ENCODE data around the gene HACD1. TPM values are rescaled to one million over a fixed set of nuclear protein-coding genes. Genes with fewer than 3 reads are reported as not detected.
A peak's percentile ranks its signal among the peaks of the same experiment; 100 is the strongest.

HACD1 gene, protein sequence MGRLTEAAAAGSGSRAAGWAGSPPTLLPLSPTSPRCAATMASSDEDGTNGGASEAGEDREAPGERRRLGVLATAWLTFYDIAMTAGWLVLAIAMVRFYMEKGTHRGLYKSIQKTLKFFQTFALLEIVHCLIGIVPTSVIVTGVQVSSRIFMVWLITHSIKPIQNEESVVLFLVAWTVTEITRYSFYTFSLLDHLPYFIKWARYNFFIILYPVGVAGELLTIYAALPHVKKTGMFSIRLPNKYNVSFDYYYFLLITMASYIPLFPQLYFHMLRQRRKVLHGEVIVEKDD
- 10 to 100 TPM in 1 of 7 donors, 1 to 10 TPM in 6; 6.4 to 11.7 (median 7.5) TPM for total RNA-seq
- polyA plus RNA-seq: 10 to 100 TPM in 1 of 2 donors, 1 to 10 TPM in 1; 4.8 to 13.6 TPM
- long read RNA-seq, donor 1, partial matches to known transcripts: 1 of 5 reads
- long read RNA-seq, donor 1, other reads (novel, unspliced or antisense): 3 of 5 reads
- long read RNA-seq, donor 2: 0 reads
- long read RNA-seq, donor 3: 0 reads

GRCh38 chr10:17617031-17617911 is at the start of gene HACD1:
TSS of gene HACD1 (minus strand) at chr10:17617374. CDS start at chr10:17617339, 35 bp downstream.
- no peaks in the 10 kb centered on the region for H3K9me3 ChIP-seq
- 0 to 1% (median 1%) methylated on average over 37 to 92 of the region's 92 CpGs for WGBS, 3 donors
- H3K27me3 ChIP-seq: no peaks in the 10 kb centered on the region
- intact Hi-C loops (cut with DNase I): loop anchor here in 1 of 4 donors (10.0 kb wide), 1 partner anchor 118 kb away; no protein-coding TSS in a partner anchor
- H3K36me3 ChIP-seq: no peaks in the 10 kb centered on the region
- peak; percentile 43 to 73 (median 57) for DNase-seq
- H3K4me1 ChIP-seq (ENCODE audit: insufficient read depth): peaks cover 1% of the 10 kb centered on the region
- H3K27ac ChIP-seq: peak within 1 kb of the TSS; percentile 37 to 64
- peak within 1 kb of the TSS; percentile 75 for H3K4me3 ChIP-seq
- no peak for TF ChIP-seq CTCF (IDR thresholded peaks at IDR 0.05)
- no peak for TF ChIP-seq POLR2A (IDR thresholded peaks at IDR 0.05)
- TF ChIP-seq EP300 (IDR thresholded peaks at IDR 0.05): no peak

GRCh38 chr10:17665747-17666146 is 48.6 kb upstream of the HACD1 start:
- intact Hi-C loops (cut with DNase I): loop anchor here in 1 of 4 donors (10.0 kb wide), 1 partner anchor 989 kb away; the partner anchor contains the start of genes ARL5B and NSUN6
- peak in 2 of 5 donors; percentile 21 to 53 for DNase-seq
- Histone ChIP-seq H3K9me3 (no peaks in the 10 kb centered on the region), H3K36me3 (no peaks in the 10 kb centered on the region), H3K4me3 (no peak overlapping the region), H3K4me1 (ENCODE audit: insufficient read depth) (peaks cover 4% of the 10 kb centered on the region), H3K27me3 (no peaks in the 10 kb centered on the region), H3K27ac (peak overlapping the region; percentile 53 to 65)
- TF ChIP-seq EP300 (IDR thresholded peaks at IDR 0.05): no peak
- TF ChIP-seq POLR2A (IDR thresholded peaks at IDR 0.05): no peak
- no peak for TF ChIP-seq CTCF (IDR thresholded peaks at IDR 0.05)
- 6 to 24% (median 11%) methylated on average over 4 of the region's 4 CpGs for WGBS, 3 donors

GRCh38 chr10:17663450-17663849 is 46.3 kb upstream of the HACD1 start:
- TF ChIP-seq EP300 (IDR thresholded peaks at IDR 0.05): no peak
- no peak for TF ChIP-seq CTCF (IDR thresholded peaks at IDR 0.05)
- TF ChIP-seq POLR2A (IDR thresholded peaks at IDR 0.05): no peak
- peak overlapping the region in 1 of 2 donors; percentile 65 for H3K27ac ChIP-seq
- intact Hi-C loops (cut with DNase I): loop anchor here in 1 of 4 donors (10.0 kb wide), 1 partner anchor 991 kb away; the partner anchor contains the start of genes ARL5B and NSUN6
- no peaks in the 10 kb centered on the region for H3K36me3 ChIP-seq
- DNase-seq: no peak
- H3K4me1 ChIP-seq (ENCODE audit: insufficient read depth): peaks cover 3% of the 10 kb centered on the region
- H3K27me3 ChIP-seq: no peaks in the 10 kb centered on the region
- WGBS, 3 donors: 47 to 78% (median 59%) methylated on average over 1 of the region's 1 CpG
- no peaks in the 10 kb centered on the region for H3K9me3 ChIP-seq
- no peak overlapping the region for H3K4me3 ChIP-seq
